HK-2 (cell line): ENCODE data around the gene PLAC1.
A peak's percentile ranks its signal among the peaks of the same experiment; 100 is the strongest.

Experiments used
- DNase-seq: peaks from one replicate; pipeline ENCODE4 v3.0.0-alpha.2; 2018; ENCODE audit not compliant: unreplicated experiment

Gene PLAC1

GRCh38 chrX:134670134-134670924, 12.1 kb upstream of the PLAC1 start:
- DNase-seq: peak; percentile 57

GRCh38 chrX:134669378-134670098, 11.3 kb upstream of the PLAC1 start:
- DNase-seq: peak; percentile 67

GRCh38 chrX:134664202-134664601, 5.9 kb upstream of the PLAC1 start:
- no peak for DNase-seq

DNA sequence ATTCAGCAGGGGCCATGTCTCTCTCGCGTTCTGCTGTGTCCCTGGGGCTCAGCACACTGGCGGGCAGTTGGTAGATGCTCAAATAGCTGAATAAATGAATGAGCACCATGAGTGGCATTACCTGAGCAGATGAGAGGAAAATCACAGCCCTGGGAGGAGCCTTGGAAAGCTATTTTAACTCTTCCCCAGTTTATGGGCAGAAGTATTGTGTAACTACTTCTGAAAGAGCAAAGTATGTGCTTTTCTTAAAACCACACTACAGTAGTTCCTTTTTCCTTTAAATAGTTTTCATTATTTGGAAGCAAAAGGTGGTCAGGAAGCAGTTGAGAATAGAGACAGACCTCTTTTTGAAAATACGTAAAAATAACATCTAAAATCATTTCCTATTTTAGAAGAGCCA, 3.0 kb upstream of the PLAC1 start:
- no peak for DNase-seq

DNA sequence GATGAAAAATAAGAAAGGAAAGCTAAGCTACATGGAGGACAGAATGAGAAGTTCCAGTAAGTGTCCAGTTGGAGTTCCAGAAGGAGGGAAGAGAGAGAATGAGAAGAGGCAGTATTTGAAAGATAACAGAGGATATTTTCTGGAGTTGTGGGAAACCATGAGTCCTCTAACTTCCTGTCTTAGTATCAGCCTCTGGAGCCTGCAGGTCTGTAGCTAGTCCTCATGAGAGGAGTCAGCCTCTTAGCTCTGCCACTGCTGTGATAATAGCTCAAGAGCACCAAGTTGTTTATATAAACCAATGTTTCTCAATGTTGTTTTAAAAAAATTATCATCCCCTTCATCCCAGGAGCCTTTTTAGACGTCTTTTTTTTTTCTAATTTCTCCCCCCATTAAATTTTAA, 2.4 kb upstream of the PLAC1 start:
- no peak for DNase-seq

DNA sequence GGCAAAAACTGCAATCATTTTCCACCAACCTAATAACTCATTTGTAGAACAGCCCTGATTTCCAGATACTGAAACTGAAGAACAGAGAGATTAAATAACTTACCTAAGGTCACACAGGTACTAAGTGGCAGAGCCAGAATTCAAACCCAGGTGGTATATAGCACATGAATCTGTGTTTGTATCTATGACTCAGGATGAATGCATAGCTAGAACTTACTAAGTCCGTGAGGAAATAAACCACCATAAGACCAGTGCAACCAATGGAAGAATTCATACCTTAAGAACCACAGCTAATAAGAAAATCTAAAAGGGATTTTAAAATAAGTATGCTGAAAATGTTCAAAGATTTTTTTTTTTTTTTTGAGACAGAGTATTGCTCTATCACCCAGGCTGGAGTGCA, 1.5 kb upstream of the PLAC1 start:
- DNase-seq: no peak

DNA sequence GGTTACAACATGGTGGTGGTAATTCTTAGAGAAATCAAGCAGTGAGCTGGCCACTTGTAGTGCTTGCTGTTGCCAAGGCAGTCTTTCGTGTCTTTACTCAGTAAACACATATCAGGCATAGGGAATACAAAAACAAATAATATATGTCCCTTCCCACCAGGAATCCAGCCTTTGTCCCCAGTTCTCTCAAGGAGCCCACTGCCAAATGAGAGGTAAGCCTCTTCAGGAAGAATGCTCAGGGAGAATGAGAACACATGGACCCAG, 421 bp upstream of the PLAC1 start:
- DNase-seq: no peak

GRCh38 chrX:134654398-134655012, 3.8 kb downstream of the PLAC1 start:
- DNase-seq: no peak

DNA sequence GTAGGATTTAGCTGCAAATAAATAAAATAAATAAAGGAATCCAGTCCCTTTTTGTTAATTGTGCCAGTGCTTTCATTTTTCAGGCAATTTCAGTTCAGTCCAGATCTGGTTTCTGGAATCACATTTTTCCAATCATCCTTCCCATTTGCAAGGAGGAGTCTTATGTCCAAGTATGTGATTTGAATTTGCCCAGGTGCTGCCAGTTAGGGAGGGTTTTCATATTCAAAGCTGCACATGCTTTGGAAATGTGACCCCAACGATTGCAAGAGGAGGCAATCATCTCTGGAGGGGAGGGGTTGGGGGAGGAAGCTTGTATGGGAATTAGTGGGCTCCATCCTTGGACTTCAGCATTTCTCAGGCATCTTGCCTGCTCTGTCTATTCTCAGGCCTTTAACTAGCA, 4.4 kb downstream of the PLAC1 start:
- no peak for DNase-seq

DNA sequence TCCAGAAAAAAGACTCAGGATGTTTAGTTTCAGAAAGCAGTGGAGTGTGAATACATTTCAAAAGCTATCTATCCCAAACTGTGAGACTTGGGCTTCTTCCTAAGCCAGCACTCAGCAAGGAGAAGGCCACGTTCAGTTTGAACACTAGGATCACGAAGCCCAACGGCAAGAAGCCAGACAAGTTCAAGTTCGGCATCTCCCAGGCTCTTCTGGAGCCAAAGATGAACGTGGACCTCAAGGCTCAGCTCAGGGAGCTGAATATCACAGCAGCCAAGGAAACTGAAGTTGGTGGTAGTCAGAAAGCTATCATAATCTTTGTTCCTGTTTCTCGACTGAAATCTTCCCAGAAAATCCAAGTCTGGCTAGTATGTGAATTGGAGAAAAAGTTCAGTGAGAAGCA, 7.6 kb downstream of the PLAC1 start:
- no peak for DNase-seq

- DNase-seq: no peak
These were observed 8.5 kb downstream of the PLAC1 start for GRCh38 chrX:134649770-134650169.

DNA sequence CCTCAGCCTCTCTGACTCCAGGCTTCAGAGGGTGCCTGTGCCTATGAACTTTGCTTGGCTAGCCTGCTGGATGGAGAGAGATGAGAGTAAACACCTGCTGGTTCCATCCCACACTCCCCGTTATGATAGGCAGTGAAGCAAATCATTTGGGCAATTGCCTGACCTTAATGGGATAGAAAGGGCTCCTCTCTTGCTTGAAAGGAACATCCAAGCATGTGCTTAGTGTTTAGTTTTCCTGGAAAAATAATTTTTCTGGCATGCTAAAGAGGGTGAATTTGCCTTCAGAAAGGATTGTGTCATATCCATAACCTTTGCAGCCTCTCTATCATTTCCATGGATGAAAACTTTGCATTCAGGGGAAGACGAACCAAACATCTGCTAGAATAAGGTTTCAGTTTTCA, 10.8 kb downstream of the PLAC1 start:
- DNase-seq: no peak

- no peak for DNase-seq
These were observed 11.6 kb downstream of the PLAC1 start for GRCh38 chrX:134646691-134647090.

DNA sequence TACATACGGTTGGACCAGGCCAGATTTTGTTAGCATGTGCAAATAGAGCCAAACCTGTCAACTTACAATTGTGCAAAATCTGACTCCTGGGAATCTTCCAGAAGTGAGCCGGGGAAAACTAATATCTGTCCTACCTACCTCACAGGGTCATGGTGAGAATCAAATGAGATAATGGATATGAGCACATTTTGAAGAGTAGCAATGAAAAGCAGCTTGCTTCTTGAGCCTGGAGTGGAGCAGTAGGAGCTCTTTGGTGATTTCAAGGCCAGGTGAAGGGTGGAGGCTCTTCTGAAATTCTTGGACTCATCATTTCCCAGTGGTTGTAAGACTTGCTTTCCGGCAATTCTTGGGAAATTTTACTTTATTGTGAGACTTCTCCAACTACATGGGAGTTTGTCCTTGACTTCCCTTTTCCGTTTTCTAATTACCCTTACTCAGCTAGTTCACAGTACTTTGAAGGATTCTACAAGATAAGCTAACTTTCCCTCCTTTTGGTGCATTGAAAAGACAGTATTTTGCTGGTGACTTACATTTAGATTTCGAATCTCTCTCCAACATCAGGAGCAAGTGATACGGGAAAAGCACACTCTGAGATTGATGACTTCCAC, 12.2 kb downstream of the PLAC1 start:
- DNase-seq: no peak

DNA sequence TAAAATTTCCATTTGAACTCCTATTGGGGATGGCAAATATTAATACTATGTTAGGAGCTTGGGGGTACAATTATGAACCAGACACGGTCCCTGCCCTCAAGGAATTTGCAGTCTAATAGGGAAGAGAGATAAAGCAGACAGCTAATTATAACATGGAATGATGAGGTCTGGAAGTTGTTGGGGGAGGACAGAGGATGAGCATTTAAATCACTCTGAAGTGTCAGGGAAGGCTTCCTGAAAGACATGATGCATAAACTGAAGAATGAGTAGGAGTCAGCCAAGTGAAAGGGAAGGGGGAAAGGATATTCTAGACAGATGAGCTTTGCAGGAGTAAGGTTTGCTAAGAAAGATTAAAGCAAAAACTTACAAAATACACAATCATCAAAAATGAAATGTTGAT, 15.9 kb downstream of the PLAC1 start:
- DNase-seq: no peak

- DNase-seq: no peak
These were observed 16.9 kb downstream of the PLAC1 start for GRCh38 chrX:134641346-134641745.

DNA sequence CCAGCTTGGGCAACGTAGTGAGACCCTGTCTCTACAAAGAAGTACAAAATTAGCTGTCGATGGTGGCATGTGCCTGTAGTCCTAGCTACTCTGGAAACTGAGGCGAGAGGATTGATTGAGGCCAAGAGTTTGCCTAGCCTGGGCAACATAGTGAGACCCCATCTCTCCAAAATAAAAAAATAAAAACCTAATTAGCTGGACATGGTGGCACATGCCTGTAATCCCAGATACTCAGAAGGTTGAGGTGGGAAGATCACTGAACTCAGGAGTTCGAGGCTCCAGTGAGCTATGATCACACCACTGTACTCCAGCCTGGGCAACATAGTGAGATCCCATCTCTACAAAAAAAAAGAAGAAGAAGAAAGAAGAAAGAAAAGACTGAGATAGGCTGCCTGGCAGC, 17.4 kb downstream of the PLAC1 start:
- DNase-seq: no peak

GRCh38 chrX:134636851-134637250, 21.4 kb downstream of the PLAC1 start:
- no peak for DNase-seq

GRCh38 chrX:134634691-134635090, 23.6 kb downstream of the PLAC1 start:
- no peak for DNase-seq

- no peak for DNase-seq
These were observed 24.4 kb downstream of the PLAC1 start for GRCh38 chrX:134633832-134634231.

GRCh38 chrX:134633394-134633793, 24.9 kb downstream of the PLAC1 start:
- no peak for DNase-seq

DNA sequence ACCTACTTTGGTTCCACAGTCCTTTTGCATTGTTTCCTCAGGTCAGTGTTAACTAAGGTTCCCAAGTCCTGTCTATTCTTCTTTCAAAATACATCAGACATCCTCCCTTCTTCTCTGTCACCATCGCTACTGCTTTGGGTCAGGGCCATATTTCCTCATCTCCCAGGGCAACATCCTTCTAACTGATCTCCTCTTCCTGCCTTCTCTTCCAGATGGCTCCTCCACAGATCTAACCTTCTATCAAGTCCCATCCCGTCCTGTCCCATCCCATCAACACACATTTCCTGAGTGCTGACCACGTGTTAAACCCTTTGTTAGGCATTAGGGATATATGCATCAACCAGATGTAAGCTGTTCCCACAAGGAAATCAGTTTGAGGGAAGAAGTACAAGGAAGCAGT, 25.9 kb downstream of the PLAC1 start:
- DNase-seq: no peak
